ENCODE data around the gene MRGPRX4. TPM values are rescaled to one million over a fixed set of nuclear protein-coding genes. Genes with fewer than 3 reads are reported as not detected.

Gene MRGPRX4
- polyA plus RNA-seq, result not detected in 2 replicates

DNA sequence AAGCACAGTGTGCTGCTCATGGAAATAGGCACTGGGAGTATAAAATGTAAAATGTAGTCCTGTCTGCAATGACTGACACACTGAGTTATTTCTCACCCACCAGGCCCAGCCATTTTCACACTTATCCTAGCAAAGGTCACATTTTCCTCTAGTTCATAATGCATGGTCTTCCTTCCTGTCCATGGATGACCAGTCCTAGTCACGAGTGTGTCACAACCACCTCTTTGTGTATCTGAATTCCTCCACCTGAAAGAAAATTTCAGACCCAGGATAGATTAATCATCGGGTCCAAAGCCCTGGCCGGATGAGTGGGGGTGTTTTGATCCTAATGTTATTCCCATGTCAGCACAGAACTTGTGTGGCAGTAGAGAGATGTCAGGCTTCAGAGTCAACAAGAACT is at the start of gene MRGPRX4:
Gene MRGPRX4 (plus strand): TSS at position 172 of the 400 bp plus-strand sequence. CDS start 420 bp downstream, outside the sequence.

DNA sequence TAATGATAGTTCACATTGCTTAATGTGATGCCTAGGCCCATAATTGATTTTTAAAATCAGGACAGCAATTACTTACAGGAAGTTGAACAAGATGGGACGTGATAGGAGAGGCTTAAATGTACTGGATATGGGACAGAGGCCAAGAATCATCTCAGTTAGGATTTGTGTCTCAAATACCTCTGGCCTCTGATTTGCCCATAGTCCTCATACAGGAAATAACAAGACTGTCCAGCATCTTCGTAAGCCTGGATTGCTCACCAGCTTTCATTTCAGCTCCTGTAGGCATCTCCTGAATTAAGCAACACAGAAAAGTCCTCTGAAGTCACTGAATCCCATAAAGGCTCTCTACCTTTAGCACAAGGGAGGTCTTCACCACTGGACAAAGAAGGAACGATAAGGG is 40.3 kb upstream of the MRGPRX4 start, which contains the start of gene MRGPRX3:
Gene MRGPRX3 (plus strand): TSS at position 231 of the 400 bp plus-strand sequence. CDS start 4,632 bp downstream, outside the sequence.

Other genes with a start within 250 kb of the MRGPRX4 start
- gene SERGEF, start 159.8 kb upstream of the MRGPRX4 start, polyA plus RNA-seq, result 19.0 and 23.7 TPM in 2 replicates
- gene TPH1, start 126.6 kb upstream of the MRGPRX4 start, polyA plus RNA-seq, result 0.50 TPM in 1 of 2 replicates, not detected in the other
- 14.2 and 32.2 TPM in 2 replicates for gene SAAL1, start 66.8 kb upstream of the MRGPRX4 start, polyA plus RNA-seq
- not detected in 2 replicates for gene MRGPRX3, start 40.3 kb upstream of the MRGPRX4 start, polyA plus RNA-seq
- gene SAA4, start 64.0 kb downstream of the MRGPRX4 start, polyA plus RNA-seq, result not detected in 2 replicates
- gene SAA2, start 75.8 kb downstream of the MRGPRX4 start, polyA plus RNA-seq, result not detected in 2 replicates
- gene SAA1, start 93.4 kb downstream of the MRGPRX4 start, polyA plus RNA-seq, result not detected in 2 replicates
- gene HPS5, start 149.3 kb downstream of the MRGPRX4 start, polyA plus RNA-seq, result 3.2 and 6.8 TPM in 2 replicates
- 80.9 and 126 TPM in 2 replicates for gene GTF2H1, start 149.7 kb downstream of the MRGPRX4 start, polyA plus RNA-seq
- 174 and 360 TPM in 2 replicates for gene LDHA, start 221.7 kb downstream of the MRGPRX4 start, polyA plus RNA-seq
- 3.5 TPM in 1 of 2 replicates, not detected in the other for gene LDHC, start 239.5 kb downstream of the MRGPRX4 start, polyA plus RNA-seq

All from Purkinje cell (primary cell).